ENCODE measurements around the gene CARD8.

Gene CARD8

GRCh38 chr19:48203794-48204628, 51.7 kb downstream of the CARD8 start:
- DNase-seq = peak; percentile 94

- peak; percentile 4 for DNase-seq
These were observed 52.4 kb downstream of the CARD8 start for GRCh38 chr19:48203222-48203793.

- no peak for DNase-seq
These were observed 58.6 kb downstream of the CARD8 start for GRCh38 chr19:48196933-48197665.

GRCh38 chr19:48196321-48196763, 59.4 kb downstream of the CARD8 start:
- no peak for DNase-seq

- no peak for DNase-seq
These were observed 60.6 kb downstream of the CARD8 start for GRCh38 chr19:48194844-48195830.

GRCh38 chr19:48194041-48194843, 61.5 kb downstream of the CARD8 start:
- DNase-seq = peak; percentile 34

GRCh38 chr19:48192750-48193149, 63.0 kb downstream of the CARD8 start:
- DNase-seq = no peak

GRCh38 chr19:48190885-48191284, 64.8 kb downstream of the CARD8 start:
- DNase-seq = no peak

- DNase-seq = no peak
These were observed 65.3 kb downstream of the CARD8 start for GRCh38 chr19:48190288-48190884.

GRCh38 chr19:48186541-48186991, 69.1 kb downstream of the CARD8 start:
- DNase-seq = no peak

- no peak for DNase-seq
These were observed 69.7 kb downstream of the CARD8 start for GRCh38 chr19:48186015-48186414.

- no peak for DNase-seq
These were observed 72.4 kb downstream of the CARD8 start for GRCh38 chr19:48183356-48183755.

- no peak for DNase-seq
These were observed 73.3 kb downstream of the CARD8 start for GRCh38 chr19:48182434-48182833.

GRCh38 chr19:48181505-48181904, 74.2 kb downstream of the CARD8 start:
- no peak for DNase-seq

GRCh38 chr19:48176226-48176625, 79.5 kb downstream of the CARD8 start:
- DNase-seq = no peak

GRCh38 chr19:48175578-48175977, 80.1 kb downstream of the CARD8 start:
- no peak for DNase-seq

GRCh38 chr19:48174445-48175030, 81.2 kb downstream of the CARD8 start:
- DNase-seq = no peak

GRCh38 chr19:48171710-48172109, 84.0 kb downstream of the CARD8 start:
- DNase-seq = no peak

- no peak for DNase-seq
These were observed 84.8 kb downstream of the CARD8 start for GRCh38 chr19:48170817-48171347.
